ENCODE data around the gene ATP6V1G1. TPM values are rescaled to one million over a fixed set of nuclear protein-coding genes. Genes with fewer than 3 reads are reported as not detected.

ATP6V1G1 gene
- total RNA-seq, 1 donor from 2014 or later: 123 TPM

DNA sequence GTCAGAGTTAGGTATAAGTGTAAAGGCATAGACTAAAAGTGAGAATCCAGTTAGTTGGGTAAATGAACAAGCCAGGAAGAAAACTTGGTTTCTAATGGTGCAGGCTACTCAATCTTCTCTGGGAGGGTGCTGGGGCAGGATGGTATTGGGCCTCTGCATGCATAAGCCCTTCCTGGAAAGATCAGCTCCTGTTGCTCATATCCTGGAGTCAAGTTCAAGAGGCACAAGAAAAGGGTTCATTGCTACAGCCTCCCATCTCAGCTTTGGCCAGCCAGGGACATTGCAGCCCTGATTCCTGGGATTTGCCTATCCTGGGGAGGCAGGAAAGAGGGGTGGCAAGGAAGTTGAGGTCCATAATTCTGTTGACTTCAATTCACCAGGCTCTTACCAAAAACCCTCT lies 40.7 kb upstream of the ATP6V1G1 start:
- H3K4me1 Mint-ChIP-seq (ENCODE audit: unreplicated experiment): peaks cover 4% of the 10 kb centered on the region

DNA sequence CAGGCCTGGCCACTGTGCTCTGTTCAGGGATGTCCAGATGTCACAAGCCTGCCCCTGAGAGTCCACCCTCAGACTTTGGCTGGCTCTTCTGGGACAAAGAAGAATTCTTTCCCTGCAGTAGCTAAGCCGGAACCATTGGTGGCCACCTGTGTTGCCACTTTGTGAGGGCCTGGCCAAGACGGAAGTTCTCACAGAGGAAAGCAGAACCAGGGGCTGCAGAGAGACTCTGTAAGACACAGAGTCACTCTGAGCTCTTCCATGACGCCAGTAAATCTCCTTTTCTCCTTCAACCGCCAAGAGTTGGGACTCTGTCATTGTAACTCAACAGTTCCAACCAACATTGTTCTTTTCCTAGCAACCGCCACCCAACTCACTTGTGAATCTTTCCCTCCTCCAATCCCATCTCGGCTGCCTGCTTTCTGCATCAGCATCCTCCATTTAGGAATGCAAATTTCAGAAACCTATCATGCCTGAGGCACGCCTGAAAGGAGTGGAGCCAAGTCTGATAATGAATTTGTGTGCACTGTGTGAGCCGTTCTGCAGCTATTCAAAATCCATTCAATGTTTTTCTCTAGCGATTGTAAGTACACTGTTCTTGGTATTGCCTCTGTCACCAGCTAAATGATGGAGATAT lies 37.8 kb upstream of the ATP6V1G1 start:
- no peaks in the 10 kb centered on the region for H3K9me3 Mint-ChIP-seq (ENCODE audit: unreplicated experiment)
- no peak for DNase-seq (ENCODE audit: extremely low spot score, unreplicated experiment)
- H3K4me3 Mint-ChIP-seq (ENCODE audit: unreplicated experiment): no peak overlapping the region
- peaks cover 19% of the 10 kb centered on the region for H3K4me1 Mint-ChIP-seq (ENCODE audit: unreplicated experiment)
- peaks cover 4% of the 10 kb centered on the region for H3K27me3 Mint-ChIP-seq (ENCODE audit: unreplicated experiment)
- no peaks in the 10 kb centered on the region for H3K36me3 Mint-ChIP-seq (ENCODE audit: unreplicated experiment)
- H3K27ac Mint-ChIP-seq (ENCODE audit: unreplicated experiment): no peak overlapping the region
- TF ChIP-seq, protein P1, sequence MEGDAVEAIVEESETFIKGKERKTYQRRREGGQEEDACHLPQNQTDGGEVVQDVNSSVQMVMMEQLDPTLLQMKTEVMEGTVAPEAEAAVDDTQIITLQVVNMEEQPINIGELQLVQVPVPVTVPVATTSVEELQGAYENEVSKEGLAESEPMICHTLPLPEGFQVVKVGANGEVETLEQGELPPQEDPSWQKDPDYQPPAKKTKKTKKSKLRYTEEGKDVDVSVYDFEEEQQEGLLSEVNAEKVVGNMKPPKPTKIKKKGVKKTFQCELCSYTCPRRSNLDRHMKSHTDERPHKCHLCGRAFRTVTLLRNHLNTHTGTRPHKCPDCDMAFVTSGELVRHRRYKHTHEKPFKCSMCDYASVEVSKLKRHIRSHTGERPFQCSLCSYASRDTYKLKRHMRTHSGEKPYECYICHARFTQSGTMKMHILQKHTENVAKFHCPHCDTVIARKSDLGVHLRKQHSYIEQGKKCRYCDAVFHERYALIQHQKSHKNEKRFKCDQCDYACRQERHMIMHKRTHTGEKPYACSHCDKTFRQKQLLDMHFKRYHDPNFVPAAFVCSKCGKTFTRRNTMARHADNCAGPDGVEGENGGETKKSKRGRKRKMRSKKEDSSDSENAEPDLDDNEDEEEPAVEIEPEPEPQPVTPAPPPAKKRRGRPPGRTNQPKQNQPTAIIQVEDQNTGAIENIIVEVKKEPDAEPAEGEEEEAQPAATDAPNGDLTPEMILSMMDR (IDR thresholded peaks at IDR 0.05): no peak

More for the DNA sequence above, 40.7 kb upstream of the ATP6V1G1 start:
- H3K27ac Mint-ChIP-seq (ENCODE audit: unreplicated experiment): no peak overlapping the region
- H3K27me3 Mint-ChIP-seq (ENCODE audit: unreplicated experiment): peaks cover 15% of the 10 kb centered on the region
- TF ChIP-seq, protein P1 (IDR thresholded peaks at IDR 0.05): no peak
- H3K9me3 Mint-ChIP-seq (ENCODE audit: unreplicated experiment): no peaks in the 10 kb centered on the region
- H3K4me3 Mint-ChIP-seq (ENCODE audit: unreplicated experiment): no peak overlapping the region
- no peaks in the 10 kb centered on the region for H3K36me3 Mint-ChIP-seq (ENCODE audit: unreplicated experiment)
- DNase-seq (ENCODE audit: extremely low spot score, unreplicated experiment): no peak

DNA sequence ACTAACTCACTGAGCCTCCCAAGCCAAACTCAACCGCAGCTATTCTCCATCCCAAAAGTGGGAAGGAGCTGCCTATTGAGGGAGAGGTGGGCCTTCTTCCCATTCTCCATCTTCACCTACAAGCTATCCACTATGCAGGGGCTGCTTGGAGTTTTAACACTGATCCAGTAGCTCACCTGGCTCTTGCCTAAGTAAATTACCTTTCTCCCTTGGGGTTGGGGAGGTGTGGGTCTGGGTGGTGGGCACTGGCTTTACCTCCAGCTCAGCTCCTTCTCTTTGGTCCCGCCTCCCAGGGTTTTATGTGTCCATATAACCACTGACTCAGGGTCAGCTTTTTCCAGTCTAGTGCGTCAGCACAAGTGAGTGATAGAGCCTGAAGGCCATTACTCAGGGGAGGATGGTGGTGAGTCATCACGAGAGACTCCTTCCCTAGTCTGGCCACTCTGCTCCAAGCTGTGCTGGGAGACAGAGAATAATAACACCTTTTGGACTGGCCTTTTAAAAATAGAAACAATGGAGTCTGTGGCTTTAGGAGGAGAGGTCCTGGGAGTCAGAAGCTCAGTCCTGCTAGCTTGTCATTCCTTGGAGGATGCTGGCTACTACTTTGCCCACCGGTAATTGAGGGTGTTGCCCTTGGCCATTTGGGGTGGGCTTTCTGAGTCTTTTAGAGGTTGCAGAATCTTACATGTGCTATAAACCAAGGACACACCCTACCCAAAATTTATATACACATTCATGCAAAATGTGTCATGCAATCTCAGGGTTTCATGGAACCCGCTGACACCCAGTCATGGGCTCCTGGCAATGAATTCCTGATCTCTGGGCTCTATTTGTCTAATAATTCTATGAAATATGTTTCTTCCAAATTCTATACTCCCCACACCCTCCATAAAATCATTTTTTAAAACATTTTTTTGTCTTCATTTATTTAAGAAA lies 35.6 kb upstream of the ATP6V1G1 start:
- peak overlapping the region; percentile 33 for H3K4me3 Mint-ChIP-seq (ENCODE audit: unreplicated experiment)
- peak; percentile 92 for DNase-seq (ENCODE audit: extremely low spot score, unreplicated experiment)
- H3K27ac Mint-ChIP-seq (ENCODE audit: unreplicated experiment): peak overlapping the region; percentile 98
- no peaks in the 10 kb centered on the region for H3K36me3 Mint-ChIP-seq (ENCODE audit: unreplicated experiment)
- H3K27me3 Mint-ChIP-seq (ENCODE audit: unreplicated experiment): no peaks in the 10 kb centered on the region
- peaks cover 19% of the 10 kb centered on the region for H3K4me1 Mint-ChIP-seq (ENCODE audit: unreplicated experiment)
- TF ChIP-seq, protein P1 (IDR thresholded peaks at IDR 0.05): no peak
- peaks cover 4% of the 10 kb centered on the region for H3K9me3 Mint-ChIP-seq (ENCODE audit: unreplicated experiment)

DNA sequence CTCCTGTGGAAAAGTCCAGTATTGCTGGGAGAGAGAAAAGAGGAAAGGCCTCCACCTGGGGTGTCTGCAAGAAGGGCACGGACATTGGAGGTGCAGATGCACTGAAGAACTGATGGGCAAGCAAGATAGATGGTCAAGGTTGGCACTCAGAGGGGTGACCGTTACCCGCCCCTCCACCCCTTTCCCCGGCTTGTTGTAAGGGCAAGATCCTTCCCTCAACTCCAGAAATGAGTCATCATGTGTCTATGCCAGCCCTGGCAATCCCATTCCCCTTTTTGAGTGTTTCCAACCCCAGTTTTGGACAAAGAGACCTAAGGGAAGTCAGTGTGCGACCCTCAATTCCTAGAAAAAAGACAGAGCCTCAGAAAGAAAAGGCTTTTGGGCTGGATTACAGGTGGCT lies 34.9 kb upstream of the ATP6V1G1 start:
- DNase-seq (ENCODE audit: extremely low spot score, unreplicated experiment): no peak
- TF ChIP-seq, protein P1 (IDR thresholded peaks at IDR 0.05): no peak
- H3K27ac Mint-ChIP-seq (ENCODE audit: unreplicated experiment): peak overlapping the region; percentile 98
- no peaks in the 10 kb centered on the region for H3K27me3 Mint-ChIP-seq (ENCODE audit: unreplicated experiment)
- no peak overlapping the region for H3K4me3 Mint-ChIP-seq (ENCODE audit: unreplicated experiment)
- H3K4me1 Mint-ChIP-seq (ENCODE audit: unreplicated experiment): peaks cover 19% of the 10 kb centered on the region
- peaks cover 4% of the 10 kb centered on the region for H3K9me3 Mint-ChIP-seq (ENCODE audit: unreplicated experiment)
- no peaks in the 10 kb centered on the region for H3K36me3 Mint-ChIP-seq (ENCODE audit: unreplicated experiment)

DNA sequence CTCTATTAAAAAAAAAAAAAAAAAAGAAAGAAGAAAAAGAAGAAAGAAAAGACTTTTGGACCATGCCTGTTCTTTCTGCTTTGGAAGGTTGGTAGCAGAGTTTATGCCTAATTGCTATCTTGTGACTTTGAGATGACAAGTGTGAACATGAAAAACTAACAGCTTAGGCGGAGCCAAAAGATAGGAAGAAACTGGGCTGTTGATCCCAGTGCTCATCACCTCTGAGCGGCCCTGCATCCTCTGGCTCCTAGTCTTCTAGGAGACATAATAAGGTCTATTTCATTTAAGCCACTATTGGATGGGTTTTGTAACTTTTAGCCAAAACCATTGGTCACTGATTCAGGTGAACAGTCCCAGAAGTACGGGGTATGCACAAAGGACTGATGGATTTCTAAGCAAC lies 34.4 kb upstream of the ATP6V1G1 start:
- Mint-ChIP-seq H3K36me3 (ENCODE audit: unreplicated experiment) (no peaks in the 10 kb centered on the region), H3K27ac (ENCODE audit: unreplicated experiment) (peak overlapping the region; percentile 98), H3K4me3 (ENCODE audit: unreplicated experiment) (no peak overlapping the region), H3K9me3 (ENCODE audit: unreplicated experiment) (peaks cover 4% of the 10 kb centered on the region), H3K27me3 (ENCODE audit: unreplicated experiment) (no peaks in the 10 kb centered on the region), H3K4me1 (ENCODE audit: unreplicated experiment) (peaks cover 19% of the 10 kb centered on the region)
- no peak for DNase-seq (ENCODE audit: extremely low spot score, unreplicated experiment)
- TF ChIP-seq, protein P1 (IDR thresholded peaks at IDR 0.05): no peak
